ENCODE data around the gene FBN2.

DNA sequence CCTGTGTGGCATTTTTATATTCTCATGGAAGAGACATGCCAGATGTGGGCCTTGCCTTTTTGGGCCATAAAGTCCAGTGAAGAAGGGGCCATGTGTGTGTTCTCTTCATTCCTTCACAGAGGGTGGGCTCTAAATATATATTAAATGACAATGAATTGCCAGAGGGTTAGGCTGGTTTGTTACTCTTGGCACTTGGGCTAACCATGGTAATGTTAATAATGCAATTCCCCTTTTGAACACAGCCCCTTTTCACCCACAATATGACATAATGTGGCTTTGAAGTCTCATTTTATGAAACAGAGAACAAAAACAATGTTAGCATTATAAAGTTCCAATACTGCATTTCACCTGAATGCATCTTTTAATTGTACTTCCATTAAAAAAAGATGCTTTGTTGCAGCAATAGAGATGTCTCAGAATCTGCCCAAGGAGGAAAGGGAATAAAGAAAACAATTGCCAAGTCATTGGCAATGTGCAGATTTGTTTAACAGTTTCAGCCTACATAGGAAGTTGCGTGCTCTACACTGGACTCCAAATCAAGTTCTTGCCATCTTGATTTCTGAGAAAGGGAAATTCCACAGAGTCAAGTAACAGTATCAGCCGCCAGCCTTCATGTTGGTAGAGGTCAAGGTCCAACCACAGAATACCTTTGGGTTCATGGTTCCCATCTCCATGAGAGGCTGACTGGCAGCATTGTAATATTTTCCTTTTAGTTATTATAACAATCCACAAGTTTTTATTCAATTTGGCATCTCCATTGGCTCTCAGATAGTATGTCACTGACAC is 312.6 kb downstream of the FBN2 start:
- TF ChIP-seq POLR2A (IDR thresholded peaks at IDR 0.05; ENCODE audit: low read depth, low read length) (no peak), POLR2AphosphoS5 (IDR thresholded peaks at IDR 0.05; ENCODE audit: low read depth, low read length) (no peak)
